Measurements from ENCODE around the gene PRKACG. TPM values are rescaled to one million over a fixed set of nuclear protein-coding genes. Genes with fewer than 3 reads are reported as not detected.
A peak's percentile ranks its signal among the peaks of the same experiment; 100 is the strongest.

The PRKACG gene
- total RNA-seq, result not detected

DNA sequence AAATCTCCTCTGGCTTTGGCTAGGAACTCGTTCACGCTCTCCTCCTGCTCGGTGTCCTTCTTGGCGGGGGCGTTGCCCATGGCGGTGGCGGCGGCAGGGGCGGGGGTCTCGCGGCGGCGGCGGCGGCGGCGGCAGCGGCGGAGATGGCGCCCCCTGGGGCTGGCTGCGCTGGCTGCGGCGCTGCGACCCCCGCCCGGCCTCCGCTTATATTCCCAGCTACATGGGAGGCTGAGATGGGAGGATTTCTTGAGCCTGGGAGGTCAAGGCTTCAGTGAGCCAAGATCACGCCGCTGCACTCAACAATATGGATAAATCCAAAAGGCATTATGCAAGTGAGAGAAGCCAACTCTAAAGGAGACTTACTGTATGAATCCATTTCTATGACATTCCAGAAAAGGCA lies at the start of gene PRKACG:
TSS of gene PRKACG (minus strand) at position 101 of the 400 bp plus-strand sequence. CDS start at position 80, 21 bp downstream.
- H3K36me3 ChIP-seq, result no peaks in the 10 kb centered on the region
- H3K4me3 ChIP-seq, result no peak within 1 kb of the TSS
- intact Hi-C loops (cut with DNase I), result no loop called here
- no peaks in the 10 kb centered on the region for H3K27me3 ChIP-seq
- no peak for DNase-seq (ENCODE audit: low spot score in 2 of 2)
- TF ChIP-seq, protein P1, sequence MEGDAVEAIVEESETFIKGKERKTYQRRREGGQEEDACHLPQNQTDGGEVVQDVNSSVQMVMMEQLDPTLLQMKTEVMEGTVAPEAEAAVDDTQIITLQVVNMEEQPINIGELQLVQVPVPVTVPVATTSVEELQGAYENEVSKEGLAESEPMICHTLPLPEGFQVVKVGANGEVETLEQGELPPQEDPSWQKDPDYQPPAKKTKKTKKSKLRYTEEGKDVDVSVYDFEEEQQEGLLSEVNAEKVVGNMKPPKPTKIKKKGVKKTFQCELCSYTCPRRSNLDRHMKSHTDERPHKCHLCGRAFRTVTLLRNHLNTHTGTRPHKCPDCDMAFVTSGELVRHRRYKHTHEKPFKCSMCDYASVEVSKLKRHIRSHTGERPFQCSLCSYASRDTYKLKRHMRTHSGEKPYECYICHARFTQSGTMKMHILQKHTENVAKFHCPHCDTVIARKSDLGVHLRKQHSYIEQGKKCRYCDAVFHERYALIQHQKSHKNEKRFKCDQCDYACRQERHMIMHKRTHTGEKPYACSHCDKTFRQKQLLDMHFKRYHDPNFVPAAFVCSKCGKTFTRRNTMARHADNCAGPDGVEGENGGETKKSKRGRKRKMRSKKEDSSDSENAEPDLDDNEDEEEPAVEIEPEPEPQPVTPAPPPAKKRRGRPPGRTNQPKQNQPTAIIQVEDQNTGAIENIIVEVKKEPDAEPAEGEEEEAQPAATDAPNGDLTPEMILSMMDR (IDR thresholded peaks at IDR 0.05), result no peak
- no peaks in the 10 kb centered on the region for H3K4me1 ChIP-seq
- H3K9me3 ChIP-seq, result no peaks in the 10 kb centered on the region
- H3K27ac ChIP-seq, result no peak within 1 kb of the TSS

DNA sequence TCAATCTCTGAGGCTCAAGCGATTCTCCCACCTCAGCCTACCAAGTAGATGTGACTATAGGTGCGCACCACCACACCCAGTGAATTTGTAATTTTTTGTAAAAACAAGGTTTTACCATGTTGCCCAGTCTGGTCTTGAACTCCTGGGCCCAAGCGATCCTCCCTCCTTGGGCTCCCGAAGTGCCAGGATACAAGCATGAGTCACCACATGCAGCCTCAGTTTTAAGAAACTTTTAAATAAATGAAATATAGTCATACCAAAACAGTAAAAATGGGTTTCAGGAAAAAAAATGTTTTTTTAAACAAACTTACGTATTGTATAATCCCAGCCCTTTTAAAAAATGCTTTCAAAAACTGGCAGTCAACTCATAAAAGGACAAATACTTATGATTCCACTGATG lies 48.3 kb upstream of the PRKACG start:
- intact Hi-C loops (cut with DNase I), result loop anchor here (2.0 kb wide), 1 partner anchor 59 kb away; no protein-coding TSS in a partner anchor
- H3K27me3 ChIP-seq, result no peaks in the 10 kb centered on the region
- H3K4me1 ChIP-seq, result peaks cover 0 to 7% of the 10 kb centered on the region in 2 donors
- H3K27ac ChIP-seq, result peak overlapping the region; percentile 64 to 72
- no peak for DNase-seq (ENCODE audit: low spot score in 2 of 2)
- H3K36me3 ChIP-seq, result peaks cover 0 to 5% of the 10 kb centered on the region in 2 donors
- TF ChIP-seq, protein P1 (IDR thresholded peaks at IDR 0.05), result no peak
- no peak overlapping the region for H3K4me3 ChIP-seq
- H3K9me3 ChIP-seq, result no peaks in the 10 kb centered on the region

DNA sequence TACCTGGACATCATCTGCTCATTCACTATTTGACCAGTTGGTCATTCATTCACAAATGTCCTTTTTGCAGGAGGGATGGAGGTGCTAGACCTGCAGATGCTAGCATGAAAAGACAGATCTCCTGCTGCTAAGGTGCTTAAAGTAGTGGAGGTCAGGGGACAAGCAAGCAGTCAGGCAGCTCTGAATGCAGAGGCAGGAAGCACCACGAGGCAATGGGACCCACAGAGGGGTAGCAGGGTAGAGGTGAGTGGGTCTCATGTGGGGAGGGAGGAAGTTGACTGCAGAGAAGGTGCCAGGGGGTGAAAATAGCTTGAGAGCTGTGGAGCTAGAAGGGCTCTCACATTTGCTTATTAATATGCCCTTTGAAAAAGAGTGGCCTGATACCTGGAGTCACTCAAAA lies 46.9 kb upstream of the PRKACG start:
- intact Hi-C loops (cut with DNase I), result no loop called here
- H3K4me1 ChIP-seq, result peaks cover 0 to 7% of the 10 kb centered on the region in 2 donors
- no peaks in the 10 kb centered on the region for H3K27me3 ChIP-seq
- H3K27ac ChIP-seq, result no peak overlapping the region
- no peak overlapping the region for H3K4me3 ChIP-seq
- H3K36me3 ChIP-seq, result no peaks in the 10 kb centered on the region
- TF ChIP-seq, protein P1 (IDR thresholded peaks at IDR 0.05), result no peak
- H3K9me3 ChIP-seq, result no peaks in the 10 kb centered on the region
- DNase-seq (ENCODE audit: low spot score in 2 of 2), result no peak

DNA sequence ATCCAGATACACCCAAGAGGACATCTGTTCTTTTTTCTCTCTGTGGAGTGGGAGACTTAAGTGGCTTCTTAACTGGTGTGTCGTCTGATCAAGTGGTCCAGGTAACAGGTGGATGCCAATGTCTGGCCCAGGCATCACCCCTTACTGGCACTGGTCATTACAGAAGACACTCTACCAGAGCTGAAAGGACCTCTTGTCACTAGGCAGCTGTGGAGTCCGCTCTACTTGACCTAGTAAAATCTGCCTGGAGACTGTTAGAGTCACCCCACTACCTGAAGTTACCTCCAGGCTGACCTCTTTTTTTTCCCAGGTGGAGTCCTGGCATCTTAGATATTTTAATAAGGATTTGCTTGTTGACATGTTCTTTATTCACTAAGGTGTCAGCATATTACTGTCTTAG lies 44.2 kb upstream of the PRKACG start:
- Histone ChIP-seq H3K27ac (no peak overlapping the region), H3K9me3 (no peaks in the 10 kb centered on the region), H3K36me3 (no peaks in the 10 kb centered on the region), H3K27me3 (no peaks in the 10 kb centered on the region), H3K4me1 (peaks cover 4 to 9% of the 10 kb centered on the region in 2 donors), H3K4me3 (no peak overlapping the region)
- TF ChIP-seq, protein P1 (IDR thresholded peaks at IDR 0.05), result no peak
- DNase-seq (ENCODE audit: low spot score in 2 of 2), result no peak
- intact Hi-C loops (cut with DNase I), result no loop called here

DNA sequence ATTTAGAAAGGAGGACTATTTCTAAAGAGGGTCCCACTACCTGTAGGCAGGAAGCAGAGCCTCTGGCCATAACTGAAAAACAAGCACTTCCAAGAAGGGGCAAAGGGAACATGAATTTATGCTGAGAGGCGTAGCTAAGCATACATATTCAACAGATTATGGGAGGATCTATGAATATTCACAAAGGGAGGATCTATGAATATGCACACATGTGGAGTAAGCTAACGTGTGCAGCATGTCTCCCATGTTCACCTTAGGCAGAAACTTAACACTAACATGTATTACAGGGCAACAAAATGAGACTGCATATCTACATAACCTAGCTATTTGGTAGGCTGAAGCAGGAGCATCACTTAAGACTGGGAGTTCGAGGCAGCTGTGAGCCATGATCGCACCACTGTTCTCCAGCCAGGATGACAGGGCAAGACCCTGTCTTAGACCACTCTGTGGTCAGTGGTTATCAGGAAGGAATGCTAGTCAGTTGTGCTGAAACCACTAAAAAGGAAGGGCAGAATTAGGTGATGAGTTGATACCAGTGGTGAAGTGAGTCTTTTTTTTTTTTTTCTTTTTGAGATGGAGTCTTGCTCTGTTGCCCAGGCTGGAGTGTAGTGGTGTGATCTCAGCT lies 42.4 kb upstream of the PRKACG start:
- no peak overlapping the region for H3K27ac ChIP-seq
- no peaks in the 10 kb centered on the region for H3K9me3 ChIP-seq
- DNase-seq (ENCODE audit: low spot score in 2 of 2), result no peak
- no peak overlapping the region for H3K4me3 ChIP-seq
- intact Hi-C loops (cut with DNase I), result no loop called here
- peaks cover 4% of the 10 kb centered on the region in 2 donors for H3K4me1 ChIP-seq
- no peaks in the 10 kb centered on the region for H3K36me3 ChIP-seq
- no peaks in the 10 kb centered on the region for H3K27me3 ChIP-seq
- TF ChIP-seq, protein P1 (IDR thresholded peaks at IDR 0.05), result no peak

All from ascending aorta (tissue), 2 donors.